GM23338 (cell line): Measurements from ENCODE around the gene WRAP53. TPM values are rescaled to one million over a fixed set of nuclear protein-coding genes. Genes with fewer than 3 reads are reported as not detected.

ENCODE experiments used
- ATAC-seq: fragments of 200-7000 bp; cut with Tn5 transposase; 3 replicates; pipeline ENCODE4 v1.9.1; 2020
- DNase-seq: peaks from one replicate; pipeline ENCODE4 v3.0.0-alpha.2; 2015; ENCODE audit warnings: low spot score
- H2AFZ ChIP-seq: fragments of 200-600 bp; sonication (generic); 2 replicates; pipeline ENCODE4 v1.8.0; 2016; ENCODE audit warnings: antibody characterized with exemption, mild to moderate bottlenecking, moderate library complexity
- H3F3A ChIP-seq: fragments of 200-600 bp; sonication (generic); replicated peaks from 2 replicates; pipeline ENCODE4 v1.8.0; 2017; ENCODE audit warnings: antibody characterized with exemption, mixed run types, low read depth
- H3K27ac ChIP-seq: fragments of 200-600 bp; sonication (generic); 2 replicates; pipeline ENCODE4 v1.6.1; 2016; ENCODE audit warnings: low read depth
- H3K27me3 ChIP-seq: fragments of 200-600 bp; sonication (generic); 2 replicates; pipeline ENCODE4 v1.8.0; 2016; ENCODE audit warnings: mild to moderate bottlenecking, mixed run types, moderate library complexity; ENCODE audit not compliant: insufficient read depth
- H3K36me3 ChIP-seq: fragments of 200-600 bp; sonication (generic); 2 replicates; pipeline ENCODE4 v1.8.0; 2016; ENCODE audit warnings: mild to moderate bottlenecking; ENCODE audit not compliant: insufficient read depth
- H3K4me1 ChIP-seq: fragments of 200-600 bp; sonication (generic); 2 replicates; pipeline ENCODE4 v1.8.0; 2016; ENCODE audit warnings: mild to moderate bottlenecking, moderate library complexity; ENCODE audit not compliant: insufficient read depth
- H3K4me2 ChIP-seq: fragments of 200-600 bp; sonication (generic); 2 replicates; pipeline ENCODE4 v1.7.1; 2017; ENCODE audit warnings: mixed run types
- H3K4me3 ChIP-seq: fragments of 200-600 bp; sonication (generic); 2 replicates; pipeline ENCODE4 v1.6.1; 2016; ENCODE audit warnings: mixed run types
- H3K79me2 ChIP-seq: fragments of 200-600 bp; sonication (generic); replicated peaks from 2 replicates; pipeline ENCODE4 v1.8.0; 2017; ENCODE audit warnings: mild to moderate bottlenecking; ENCODE audit not compliant: insufficient read depth
- H3K9me2 ChIP-seq: fragments of 200-600 bp; sonication (generic); 2 replicates; pipeline ENCODE4 v1.8.0; 2017; ENCODE audit not compliant: insufficient read depth
- H4K20me1 ChIP-seq: fragments of 200-600 bp; sonication (generic); replicated peaks from 2 replicates; pipeline ENCODE4 v1.8.0; 2017; ENCODE audit warnings: mild to moderate bottlenecking; ENCODE audit not compliant: insufficient read depth
- H3K27ac Mint-ChIP-seq: 2 replicates; pipeline ENCODE4 v1.8.0; 2020; ENCODE audit warnings: inconsistent platforms, mild to moderate bottlenecking, moderate library complexity, mixed read lengths
- H3K27me3 Mint-ChIP-seq: 3 replicates; pipeline ENCODE4 v1.8.0; 2022; ENCODE audit warnings: low read depth, mild to moderate bottlenecking, moderate library complexity, mixed read lengths, inconsistent platforms; ENCODE audit not compliant: insufficient read depth, poor library complexity
- H3K36me3 Mint-ChIP-seq: 3 replicates; pipeline ENCODE4 v1.8.0; 2021; ENCODE audit warnings: low read depth, mild to moderate bottlenecking, inconsistent platforms, moderate library complexity, mixed read lengths
- H3K4me1 Mint-ChIP-seq: 3 replicates; pipeline ENCODE4 v1.8.0; 2020; ENCODE audit warnings: mild to moderate bottlenecking, inconsistent platforms, mixed read lengths
- H3K4me3 Mint-ChIP-seq: 3 replicates; pipeline ENCODE4 v1.8.0; 2021; ENCODE audit warnings: moderate library complexity, mild to moderate bottlenecking, inconsistent platforms, mixed read lengths
- H3K9me3 Mint-ChIP-seq: 3 replicates; pipeline ENCODE4 v1.8.0; 2020; ENCODE audit warnings: moderate library complexity, mild to moderate bottlenecking, inconsistent platforms, mixed read lengths
- CREB1 ChIP-seq: fragments of 250-450 bp; sonication (Bioruptor Pico); IDR thresholded peaks from 2 replicates; pipeline ENCODE4 v1.5.0; 2020; ENCODE audit warnings: low read depth, mild to moderate bottlenecking, moderate library complexity
- EZH2 ChIP-seq: fragments of 200-600 bp; sonication (generic); IDR thresholded peaks from one replicate; pipeline ENCODE4 v1.8.0; 2017; ENCODE audit warnings: antibody characterized with exemption, mild to moderate bottlenecking, low read depth; ENCODE audit not compliant: unreplicated experiment
- EZH2phosphoT487 ChIP-seq: fragments of 200-600 bp; sonication (generic); IDR thresholded peaks from one replicate; pipeline ENCODE4 v1.8.1; 2018; ENCODE audit warnings: antibody characterized with exemption; ENCODE audit not compliant: unreplicated experiment
- JUNB ChIP-seq: IDR thresholded peaks from one replicate; pipeline ENCODE4 v1.6.1; 2016; ENCODE audit warnings: antibody characterized with exemption; ENCODE audit not compliant: unreplicated experiment
- NANOG ChIP-seq: IDR thresholded peaks from 2 replicates; pipeline ENCODE4 v1.6.1; 2016; ENCODE audit warnings: antibody characterized with exemption, borderline replicate concordance
- POLR2AphosphoS5 ChIP-seq: IDR thresholded peaks from 2 replicates; pipeline ENCODE4 v1.6.1; 2016; ENCODE audit warnings: antibody characterized with exemption, low read depth
- REST ChIP-seq: IDR thresholded peaks from one replicate; pipeline ENCODE4 v1.6.1; 2018; ENCODE audit warnings: antibody characterized with exemption; ENCODE audit not compliant: unreplicated experiment
- STAT1 ChIP-seq: IDR thresholded peaks from one replicate; pipeline ENCODE4 v1.6.1; 2016; ENCODE audit warnings: antibody characterized with exemption; ENCODE audit not compliant: unreplicated experiment
- ZNF114 ChIP-seq: fragments of 250-450 bp; sonication (Bioruptor Pico); IDR thresholded peaks from 2 replicates; pipeline ENCODE4 v1.5.0; 2020; ENCODE audit warnings: mild to moderate bottlenecking, moderate library complexity
- ZNF331 ChIP-seq: fragments of 250-450 bp; sonication (Bioruptor Pico); IDR thresholded peaks from 2 replicates; pipeline ENCODE4 v1.5.0; 2020; ENCODE audit warnings: low read depth, mild to moderate bottlenecking, moderate library complexity
- ZNF462 ChIP-seq: fragments of 250-450 bp; sonication (Bioruptor Pico); IDR thresholded peaks from 2 replicates; pipeline ENCODE4 v1.5.0; 2020; ENCODE audit warnings: mild to moderate bottlenecking, moderate library complexity
- polyA plus RNA-seq: library from polyadenylated mRNA; unstranded; fragments of >200 nt; fragmentation: Nextera tagmentation; extraction: Ambion mirVana; gene quantifications from 2 replicates; pipeline ENCODE4 v1.2.1, GENCODE V29; 2016
- total RNA-seq: library from RNA; depleted of rRNA; stranded (reverse); fragments of >200 nt; shearing (Covaris generic); gene quantifications from 2 replicates; pipeline ENCODE4 v1.2.3, GENCODE V29; 2014
- TF ChIP-seq, protein P1 (sequence below): IDR thresholded peaks from 2 replicates; pipeline ENCODE4 v1.6.1; 2016; ENCODE audit warnings: antibody characterized with exemption
- TF ChIP-seq, protein P2 (sequence below), 2 experiments: fragments of 200-600 bp in 1 of 2; sonication (generic) in 1 of 2; conservative IDR thresholded peaks; 2 replicates each; pipeline versions ENCODE4 v1.5.1 to v1.6.1; 2016 to 2017; ENCODE audit warnings: antibody characterized with exemption in 2 of 2, low read depth in 2 of 2, mild to moderate bottlenecking in 2 of 2, moderate library complexity in 1 of 2

WRAP53 gene
- total and polyA plus RNA-seq, 2 experiments from 2014 or later = 28.1 to 33.3 TPM

GRCh38 chr17:7740481-7741001 lies 52.3 kb downstream of the WRAP53 start:
- no peak overlapping the region for H3K4me2 ChIP-seq
- ATAC-seq = no peak
- no peaks in the 10 kb centered on the region for H3K36me3 Mint-ChIP-seq
- no peaks in the 10 kb centered on the region for H3K9me3 Mint-ChIP-seq
- H3K4me1 Mint-ChIP-seq = no peaks in the 10 kb centered on the region
- H4K20me1 ChIP-seq = no peaks in the 10 kb centered on the region
- no peak overlapping the region for H3K4me3 ChIP-seq
- no peaks in the 10 kb centered on the region for H3K9me2 ChIP-seq
- TF ChIP-seq NANOG (no peak), ZNF114 (CRISPR knock-in tag) (no peak), CREB1 (CRISPR knock-in tag) (no peak), ZNF331 (CRISPR knock-in tag) (no peak), JUNB (no peak), ZNF462 (no peak), EZH2phosphoT487 (no peak), EZH2 (no peak), STAT1 (no peak), POLR2AphosphoS5 (no peak), REST (no peak)
- TF ChIP-seq, protein P1, sequence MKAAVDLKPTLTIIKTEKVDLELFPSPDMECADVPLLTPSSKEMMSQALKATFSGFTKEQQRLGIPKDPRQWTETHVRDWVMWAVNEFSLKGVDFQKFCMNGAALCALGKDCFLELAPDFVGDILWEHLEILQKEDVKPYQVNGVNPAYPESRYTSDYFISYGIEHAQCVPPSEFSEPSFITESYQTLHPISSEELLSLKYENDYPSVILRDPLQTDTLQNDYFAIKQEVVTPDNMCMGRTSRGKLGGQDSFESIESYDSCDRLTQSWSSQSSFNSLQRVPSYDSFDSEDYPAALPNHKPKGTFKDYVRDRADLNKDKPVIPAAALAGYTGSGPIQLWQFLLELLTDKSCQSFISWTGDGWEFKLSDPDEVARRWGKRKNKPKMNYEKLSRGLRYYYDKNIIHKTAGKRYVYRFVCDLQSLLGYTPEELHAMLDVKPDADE = no peak
- TF ChIP-seq, protein P2, sequence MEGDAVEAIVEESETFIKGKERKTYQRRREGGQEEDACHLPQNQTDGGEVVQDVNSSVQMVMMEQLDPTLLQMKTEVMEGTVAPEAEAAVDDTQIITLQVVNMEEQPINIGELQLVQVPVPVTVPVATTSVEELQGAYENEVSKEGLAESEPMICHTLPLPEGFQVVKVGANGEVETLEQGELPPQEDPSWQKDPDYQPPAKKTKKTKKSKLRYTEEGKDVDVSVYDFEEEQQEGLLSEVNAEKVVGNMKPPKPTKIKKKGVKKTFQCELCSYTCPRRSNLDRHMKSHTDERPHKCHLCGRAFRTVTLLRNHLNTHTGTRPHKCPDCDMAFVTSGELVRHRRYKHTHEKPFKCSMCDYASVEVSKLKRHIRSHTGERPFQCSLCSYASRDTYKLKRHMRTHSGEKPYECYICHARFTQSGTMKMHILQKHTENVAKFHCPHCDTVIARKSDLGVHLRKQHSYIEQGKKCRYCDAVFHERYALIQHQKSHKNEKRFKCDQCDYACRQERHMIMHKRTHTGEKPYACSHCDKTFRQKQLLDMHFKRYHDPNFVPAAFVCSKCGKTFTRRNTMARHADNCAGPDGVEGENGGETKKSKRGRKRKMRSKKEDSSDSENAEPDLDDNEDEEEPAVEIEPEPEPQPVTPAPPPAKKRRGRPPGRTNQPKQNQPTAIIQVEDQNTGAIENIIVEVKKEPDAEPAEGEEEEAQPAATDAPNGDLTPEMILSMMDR (conservative IDR thresholded peaks at IDR 0.05; ENCODE audit: low read depth in 2 of 2) = no peak
- peaks cover 15% of the 10 kb centered on the region for H3K27me3 Mint-ChIP-seq
- no peaks in the 10 kb centered on the region for H3K79me2 ChIP-seq
- H3F3A ChIP-seq = no peaks in the 10 kb centered on the region
- H3K27me3 ChIP-seq = no peaks in the 10 kb centered on the region
- DNase-seq = no peak
- no peak overlapping the region for H3K27ac ChIP-seq
- H3K36me3 ChIP-seq = no peaks in the 10 kb centered on the region
- H3K4me1 ChIP-seq = no peaks in the 10 kb centered on the region
- H3K4me3 Mint-ChIP-seq = no peak overlapping the region
- peak overlapping the region; percentile 74; the same call in 1 of the 2 replicates for H2AFZ ChIP-seq
- H3K27ac Mint-ChIP-seq = no peak overlapping the region
